Right lobe of liver (tissue), 6 donors: ENCODE measurements around the gene KBTBD12. TPM values are rescaled to one million over a fixed set of nuclear protein-coding genes. Genes with fewer than 3 reads are reported as not detected.
A peak's percentile ranks its signal among the peaks of the same experiment; 100 is the strongest.

ENCODE experiments used
- ATAC-seq, 4 donors: fragments of 200-7000 bp; cut with Tn5 transposase; one replicate each; pipeline ENCODE4 v1.9.1; 2020; ENCODE audit warnings: mild to moderate bottlenecking in 4 of 4, moderate library complexity in 4 of 4
- DNase-seq, 3 donors: peaks; one replicate each; pipeline ENCODE4 v3.0.0-alpha.2; 2020
- H3K27ac ChIP-seq, 3 donors: fragments of 200-600 bp; one replicate each; pipeline ENCODE4 v1.8.0; 2022
- H3K27me3 ChIP-seq, 2 donors: fragments of 200-600 bp; one replicate each; pipeline ENCODE4 v1.8.0; 2022
- H3K36me3 ChIP-seq, 4 donors: fragments of 200-600 bp; sonication (generic) in 1 of 4; one replicate each; pipeline versions ENCODE4 v1.5.1 to v1.8.0; 2017 to 2022; ENCODE audit warnings: control low read depth in 1 of 4
- H3K4me1 ChIP-seq, 4 donors: fragments of 200-600 bp; sonication (generic) in 1 of 4; one replicate each; pipeline versions ENCODE4 v1.5.1 to v1.8.0; 2017 to 2022; ENCODE audit warnings: control low read depth in 1 of 4
- H3K4me3 ChIP-seq, 3 donors: fragments of 200-600 bp; one replicate each; pipeline ENCODE4 v1.8.0; 2022
- H3K9me3 ChIP-seq, 4 donors: fragments of 200-600 bp; sonication (generic) in 1 of 4; one replicate each; pipeline versions ENCODE4 v1.5.1 to v1.8.0; 2017 to 2022; ENCODE audit warnings: control low read depth in 1 of 4
- POLR2A ChIP-seq: fragments of 450-650 bp; IDR thresholded peaks from one replicate; pipeline ENCODE4 v1.6.1; 2017; ENCODE audit warnings: antibody characterized with exemption, mild to moderate bottlenecking
- WGBS: methylation state at CpG from one replicate; pipeline ENCODE4 v1.1.6; 2018; ENCODE audit warnings: low coverage, low lambda C conversion rate; ENCODE audit not compliant: insufficient coverage; ENCODE audit errors: missing lambda C conversion rate; 5-methylcytosine and 5-hydroxymethylcytosine counted together
- intact Hi-C, 2 donors: fragments of 100-400 bp; cut with DNase I; formaldehyde crosslinking; loops; one replicate each; pipeline versions ENCODE4 v1.11.2 to v1.14.1; 2022
- total RNA-seq, 6 experiments: library from RNA; depleted of rRNA in 2 of 6; stranded (reverse); fragments of >200 nt in 2 of 6; fragmentation: NEBNext Ultra II Directional in 3 of 6; extraction: Animal tissue kit (Norgen Biotek cat#: 25700) in 3 of 6; gene quantifications; one replicate each; pipeline versions ENCODE4 v1.1.0 to v1.2.4, GENCODE V29; 2016 to 2023
- TF ChIP-seq, protein P1 (sequence below), 4 donors: fragments of 200-600 bp in 3 of 4; fragments of 450-650 bp in 1 of 4; IDR thresholded peaks; one replicate each; pipeline versions ENCODE4 v1.5.1 to v1.8.0; 2016 to 2022; ENCODE audit warnings: antibody characterized with exemption in 4 of 4, mild to moderate bottlenecking in 2 of 4
- donor health status: DM: no; HTN: yes; CAD: no.
- donor health status: DM: no; HTN: no; CAD: no.
- donor health status: DM: no; HTN: no; CAD: no.
- donor health status: DM: no; HTN: yes; CAD: no.
- donor health status: DM: no; HTN: yes; CAD: no.

The KBTBD12 gene
- total RNA-seq, 6 experiments from 2014 or later = 0.22 TPM; not detected in 5

DNA sequence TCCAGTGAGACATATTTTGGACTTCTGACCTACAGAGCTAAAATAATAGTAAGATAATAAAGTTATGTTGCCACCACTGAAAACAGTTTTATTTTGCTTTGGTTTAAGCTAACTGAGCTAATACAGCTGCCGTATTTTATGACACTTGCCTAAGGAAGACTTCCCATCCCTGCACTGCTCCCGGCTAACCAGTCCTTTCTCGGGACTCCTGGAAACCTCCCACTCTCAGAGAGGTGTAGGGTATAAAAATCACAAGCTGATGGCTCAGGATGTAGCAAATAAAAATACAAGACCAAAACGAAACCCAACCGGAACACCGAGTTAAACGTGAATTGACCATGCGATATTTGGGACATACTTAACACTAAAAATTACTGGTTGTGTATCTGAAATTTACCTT is 448 bp upstream of the KBTBD12 start:
- Histone ChIP-seq H3K27ac (no peak overlapping the region), H3K36me3 (no peaks in the 10 kb centered on the region), H3K4me3 (peak overlapping the region in 1 of 3 donors; percentile 54), H3K27me3 (peaks cover 0 to 11% of the 10 kb centered on the region in 2 donors), H3K4me1 (peaks cover 0 to 9% (median 0%) of the 10 kb centered on the region in 4 donors), H3K9me3 (no peaks in the 10 kb centered on the region)
- TF ChIP-seq POLR2A = no peak
- TF ChIP-seq, protein P1, sequence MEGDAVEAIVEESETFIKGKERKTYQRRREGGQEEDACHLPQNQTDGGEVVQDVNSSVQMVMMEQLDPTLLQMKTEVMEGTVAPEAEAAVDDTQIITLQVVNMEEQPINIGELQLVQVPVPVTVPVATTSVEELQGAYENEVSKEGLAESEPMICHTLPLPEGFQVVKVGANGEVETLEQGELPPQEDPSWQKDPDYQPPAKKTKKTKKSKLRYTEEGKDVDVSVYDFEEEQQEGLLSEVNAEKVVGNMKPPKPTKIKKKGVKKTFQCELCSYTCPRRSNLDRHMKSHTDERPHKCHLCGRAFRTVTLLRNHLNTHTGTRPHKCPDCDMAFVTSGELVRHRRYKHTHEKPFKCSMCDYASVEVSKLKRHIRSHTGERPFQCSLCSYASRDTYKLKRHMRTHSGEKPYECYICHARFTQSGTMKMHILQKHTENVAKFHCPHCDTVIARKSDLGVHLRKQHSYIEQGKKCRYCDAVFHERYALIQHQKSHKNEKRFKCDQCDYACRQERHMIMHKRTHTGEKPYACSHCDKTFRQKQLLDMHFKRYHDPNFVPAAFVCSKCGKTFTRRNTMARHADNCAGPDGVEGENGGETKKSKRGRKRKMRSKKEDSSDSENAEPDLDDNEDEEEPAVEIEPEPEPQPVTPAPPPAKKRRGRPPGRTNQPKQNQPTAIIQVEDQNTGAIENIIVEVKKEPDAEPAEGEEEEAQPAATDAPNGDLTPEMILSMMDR (IDR thresholded peaks at IDR 0.05) = no peak
- whole genome bisulfite sequencing = 92% methylated on average over 8 of the region's 8 CpGs
- ATAC-seq (no peak), DNase-seq (no peak)
- intact Hi-C loops = no loop called here

DNA sequence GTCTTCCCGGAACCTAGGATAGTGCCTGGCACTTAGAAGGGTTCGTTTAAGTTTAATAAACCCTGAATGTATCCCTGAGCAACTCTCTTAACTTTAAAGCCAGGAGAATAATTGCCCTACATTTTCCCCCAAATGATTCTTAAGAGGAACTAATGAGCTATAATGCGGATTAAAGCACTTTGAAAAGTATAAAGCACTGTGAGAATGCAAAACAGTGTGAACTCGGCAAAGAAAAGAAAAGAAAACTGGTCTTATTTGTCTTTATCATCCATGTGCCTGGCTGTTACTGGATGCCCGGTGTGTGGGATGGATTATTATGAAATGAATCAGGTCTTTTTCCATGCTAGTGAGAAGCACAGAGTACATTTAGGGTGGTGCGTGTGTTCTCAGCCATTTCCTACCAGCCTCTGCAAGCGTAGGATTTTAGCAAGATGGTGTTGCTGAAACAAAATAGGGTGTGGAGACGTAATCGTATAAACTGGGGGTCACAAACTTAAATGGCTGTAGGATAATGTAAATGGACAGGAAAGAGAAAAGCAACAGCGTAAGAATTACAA is 983 bp downstream of the KBTBD12 start:
- Histone ChIP-seq H3K4me1 (peaks cover 0 to 9% (median 0%) of the 10 kb centered on the region in 4 donors), H3K36me3 (no peaks in the 10 kb centered on the region), H3K27ac (no peak overlapping the region), H3K9me3 (no peaks in the 10 kb centered on the region), H3K4me3 (no peak overlapping the region), H3K27me3 (peaks cover 0 to 11% of the 10 kb centered on the region in 2 donors)
- TF ChIP-seq POLR2A = no peak
- TF ChIP-seq, protein P1 (IDR thresholded peaks at IDR 0.05) = no peak
- WGBS = 80% methylated on average over 10 of the region's 10 CpGs
- DNase-seq (no peak), ATAC-seq (no peak)
- intact Hi-C loops = no loop called here

DNA sequence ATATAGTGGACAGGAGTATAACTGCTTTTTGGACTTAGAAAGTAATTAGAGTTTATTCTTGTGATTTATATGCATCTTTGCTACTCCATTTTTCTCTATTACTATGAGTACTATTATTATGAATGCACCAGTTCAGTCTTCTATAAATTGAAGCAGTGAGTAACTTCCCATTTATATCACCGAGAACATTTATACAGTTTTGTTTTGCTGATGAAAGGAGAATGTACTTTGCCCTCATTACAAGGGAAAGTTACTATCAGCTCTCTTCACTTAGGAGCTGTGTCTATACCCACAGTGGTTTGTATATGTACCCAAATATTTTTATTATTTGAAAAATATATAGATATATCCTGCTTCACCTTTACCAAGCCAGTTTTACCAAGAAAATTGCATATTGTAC is 5.7 kb downstream of the KBTBD12 start:
- TF ChIP-seq POLR2A = no peak
- TF ChIP-seq, protein P1 (IDR thresholded peaks at IDR 0.05) = no peak
- Histone ChIP-seq H3K4me1 (no peaks in the 10 kb centered on the region), H3K9me3 (no peaks in the 10 kb centered on the region), H3K27ac (no peak overlapping the region), H3K36me3 (no peaks in the 10 kb centered on the region), H3K27me3 (no peaks in the 10 kb centered on the region), H3K4me3 (no peak overlapping the region)
- WGBS = 16% methylated on average over 1 of the region's 1 CpG
- DNase-seq (no peak), ATAC-seq (peak in 1 of 4 donors; percentile 62)
- intact Hi-C loops = no loop called here

DNA sequence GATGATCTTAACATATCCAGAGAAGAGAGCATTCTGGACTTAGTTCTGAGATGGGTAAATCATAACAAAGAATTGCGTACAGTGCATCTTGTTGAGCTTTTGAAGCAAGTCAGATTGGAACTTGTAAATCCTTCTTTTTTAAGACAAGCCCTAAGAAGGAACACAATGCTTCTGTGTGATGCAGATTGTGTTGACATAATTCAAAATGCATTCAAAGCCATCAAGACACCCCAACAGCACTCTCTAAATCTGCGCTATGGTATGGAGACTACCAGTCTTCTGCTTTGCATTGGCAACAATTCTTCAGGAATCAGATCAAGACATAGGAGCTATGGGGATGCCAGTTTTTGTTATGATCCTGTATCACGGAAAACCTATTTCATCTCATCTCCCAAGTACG is 8.6 kb downstream of the KBTBD12 start:
- WGBS = 91% methylated on average over 4 of the region's 4 CpGs
- TF ChIP-seq, protein P1 (IDR thresholded peaks at IDR 0.05) = no peak
- no peak for TF ChIP-seq POLR2A
- no peak for DNase-seq
- no peak overlapping the region for H3K4me3 ChIP-seq
- H3K36me3 ChIP-seq = no peaks in the 10 kb centered on the region
- intact Hi-C loops = no loop called here
- H3K27me3 ChIP-seq = no peaks in the 10 kb centered on the region
- no peaks in the 10 kb centered on the region for H3K9me3 ChIP-seq
- H3K4me1 ChIP-seq = no peaks in the 10 kb centered on the region
- ATAC-seq = no peak
- H3K27ac ChIP-seq = no peak overlapping the region

DNA sequence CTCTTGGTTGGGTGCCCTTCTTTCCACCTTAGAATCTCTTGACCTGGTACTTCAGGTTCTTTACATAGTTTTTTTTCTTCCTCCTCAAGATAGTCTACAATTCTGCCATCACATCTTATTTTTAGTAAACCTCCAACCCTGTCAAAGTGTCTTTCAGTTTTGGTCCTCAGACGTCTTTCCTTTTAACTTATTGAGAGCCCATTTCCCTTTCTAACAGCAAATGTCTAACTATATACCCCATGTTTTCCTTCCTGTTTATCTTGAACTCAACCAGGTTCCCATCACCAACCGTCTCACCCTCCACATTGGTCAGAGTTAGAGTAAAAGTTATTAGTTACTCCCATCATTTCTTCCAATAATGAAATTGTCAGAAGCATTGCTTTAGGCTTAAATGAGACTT is 10.4 kb downstream of the KBTBD12 start:
- no peaks in the 10 kb centered on the region for H3K9me3 ChIP-seq
- DNase-seq (no peak), ATAC-seq (no peak)
- no peak overlapping the region for H3K27ac ChIP-seq
- no peaks in the 10 kb centered on the region for H3K36me3 ChIP-seq
- H3K4me3 ChIP-seq = no peak overlapping the region
- H3K4me1 ChIP-seq = no peaks in the 10 kb centered on the region
- intact Hi-C loops = no loop called here
- WGBS = 36% methylated on average over 2 of the region's 2 CpGs
- no peaks in the 10 kb centered on the region for H3K27me3 ChIP-seq
- no peak for TF ChIP-seq POLR2A
- TF ChIP-seq, protein P1 (IDR thresholded peaks at IDR 0.05) = no peak
